ACC112 (cell line): ENCODE results near the gene GABARAPL2.
"Not testable (repeated sequence)": the region's sequence is repeated elsewhere in the genome, so short reads cannot be mapped to it uniquely, and the experiment has no call there.

ENCODE experiments used
- H2AFZ ChIP-seq: fragments of 200-600 bp; sonication (generic); one replicate; pipeline ENCODE4 v1.6.0; 2017; ENCODE audit warnings: antibody characterized with exemption, low read length; ENCODE audit not compliant: unreplicated experiment
- H3K27ac ChIP-seq: fragments of 200-600 bp; sonication (generic); 2 replicates; pipeline ENCODE4 v1.5.1; 2014; ENCODE audit warnings: low read depth, mild to moderate bottlenecking, antibody characterized with exemption, low read length, moderate library complexity
- H3K27me3 ChIP-seq: fragments of 200-600 bp; sonication (generic); 2 replicates; pipeline ENCODE4 v1.6.1; 2014; ENCODE audit warnings: mild to moderate bottlenecking, antibody characterized with exemption, low read length, moderate library complexity, mixed read lengths; ENCODE audit not compliant: insufficient read depth
- H3K36me3 ChIP-seq: fragments of 200-600 bp; sonication (generic); 2 replicates; pipeline ENCODE4 v1.6.1; 2016; ENCODE audit warnings: mild to moderate bottlenecking, antibody characterized with exemption, low read length, moderate library complexity, mixed read lengths; ENCODE audit not compliant: insufficient read depth
- H3K4me1 ChIP-seq: fragments of 200-600 bp; sonication (generic); one replicate; pipeline ENCODE4 v1.6.1; 2016; ENCODE audit warnings: low read length, mixed read lengths; ENCODE audit not compliant: insufficient read depth, unreplicated experiment, control insufficient read depth
- H3K4me3 ChIP-seq: fragments of 200-600 bp; sonication (generic); 2 replicates; pipeline ENCODE4 v1.5.1; 2014; ENCODE audit warnings: mild to moderate bottlenecking, low read depth, low read length
- H3K79me2 ChIP-seq: fragments of 200-600 bp; sonication (generic); one replicate; pipeline ENCODE4 v1.6.0; 2016; ENCODE audit warnings: low read length; ENCODE audit not compliant: control insufficient read depth, unreplicated experiment, insufficient read depth

The GABARAPL2 gene

GRCh38 chr16:75535211-75535843 is 30.9 kb upstream of the GABARAPL2 start:
- H2AFZ ChIP-seq = no peak overlapping the region

GRCh38 chr16:75535901-75536300 is 30.3 kb upstream of the GABARAPL2 start, which contains the start of gene CHST5:
Gene CHST5, minus strand, starts transcription at chr16:75536108. Its CDS starts 5,724 bp downstream, at chr16:75530384.
- H3K27me3 ChIP-seq = no peaks in the 10 kb centered on the region
- no peak within 1 kb of the TSS for H2AFZ ChIP-seq
- no peak within 1 kb of the TSS for H3K27ac ChIP-seq
- no peaks in the 10 kb centered on the region for H3K79me2 ChIP-seq
- no peaks in the 10 kb centered on the region for H3K36me3 ChIP-seq
- no peak within 1 kb of the TSS for H3K4me3 ChIP-seq
- no peaks in the 10 kb centered on the region for H3K4me1 ChIP-seq

More at GRCh38 chr16:75535211-75535843, 30.9 kb upstream of the GABARAPL2 start:
- H3K4me1 ChIP-seq = no peaks in the 10 kb centered on the region
- H3K79me2 ChIP-seq = no peaks in the 10 kb centered on the region
- no peak overlapping the region for H3K27ac ChIP-seq
- H3K4me3 ChIP-seq = no peak overlapping the region
- no peaks in the 10 kb centered on the region for H3K36me3 ChIP-seq
- H3K27me3 ChIP-seq = no peaks in the 10 kb centered on the region

DNA sequence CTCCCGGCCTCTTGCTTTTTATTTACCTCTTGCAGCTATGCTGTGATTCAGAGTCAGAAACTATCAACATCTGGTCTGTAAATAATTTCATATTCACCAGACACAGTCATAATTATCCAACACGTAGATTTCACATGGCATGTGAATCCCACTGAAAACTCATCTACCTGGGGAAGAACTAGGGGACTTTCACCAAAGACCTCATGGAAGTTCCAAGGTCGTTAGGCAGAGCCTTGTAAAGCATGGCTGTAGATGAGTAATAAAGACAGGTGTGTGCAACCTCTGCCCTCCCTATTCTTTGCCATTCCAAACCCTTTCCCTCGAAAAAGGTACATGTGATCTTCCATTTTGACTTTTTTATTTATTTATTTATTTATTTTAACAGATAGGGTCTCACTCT is 28.4 kb upstream of the GABARAPL2 start:
- no peaks in the 10 kb centered on the region for H3K36me3 ChIP-seq
- no peak overlapping the region for H3K4me3 ChIP-seq
- no peaks in the 10 kb centered on the region for H3K79me2 ChIP-seq
- no peak overlapping the region for H3K27ac ChIP-seq
- H3K4me1 ChIP-seq = no peaks in the 10 kb centered on the region
- H2AFZ ChIP-seq = no peak overlapping the region
- no peaks in the 10 kb centered on the region for H3K27me3 ChIP-seq

- H2AFZ ChIP-seq, H3K27ac ChIP-seq, H3K27me3 ChIP-seq, H3K79me2 ChIP-seq, H3K4me3 ChIP-seq, H3K36me3 ChIP-seq, H3K4me1 ChIP-seq: not testable (repeated sequence)
These were observed 27.2 kb upstream of the GABARAPL2 start for GRCh38 chr16:75538882-75539565.

DNA sequence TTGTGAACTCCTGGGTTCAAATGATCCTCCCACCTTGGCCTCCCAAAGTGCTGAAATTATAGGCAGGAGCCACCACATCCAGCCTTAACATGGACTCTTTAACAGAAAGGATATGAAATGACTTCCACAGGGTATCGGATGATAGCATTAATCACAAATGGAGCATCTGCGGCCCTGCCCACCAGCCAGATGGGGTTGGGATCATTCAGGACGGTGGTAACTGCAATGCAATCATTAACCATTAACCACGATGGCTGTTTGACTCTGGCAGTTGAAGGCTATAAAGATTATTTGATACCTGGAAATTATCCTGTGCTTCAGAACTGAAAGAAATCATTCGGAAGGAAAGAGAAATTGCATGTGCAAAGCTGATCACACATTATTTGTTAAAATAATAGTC is 24.9 kb upstream of the GABARAPL2 start:
- H3K79me2 ChIP-seq = no peaks in the 10 kb centered on the region
- H3K4me1 ChIP-seq = no peaks in the 10 kb centered on the region
- no peak overlapping the region for H3K27ac ChIP-seq
- no peak overlapping the region for H2AFZ ChIP-seq
- no peaks in the 10 kb centered on the region for H3K27me3 ChIP-seq
- no peaks in the 10 kb centered on the region for H3K36me3 ChIP-seq
- no peak overlapping the region for H3K4me3 ChIP-seq

GRCh38 chr16:75542462-75542861 is 23.7 kb upstream of the GABARAPL2 start:
- H3K4me1 ChIP-seq, H2AFZ ChIP-seq, H3K27ac ChIP-seq, H3K4me3 ChIP-seq, H3K79me2 ChIP-seq, H3K36me3 ChIP-seq, H3K27me3 ChIP-seq: not testable (repeated sequence)

- H3K27ac ChIP-seq, H3K4me3 ChIP-seq, H3K36me3 ChIP-seq, H2AFZ ChIP-seq, H3K79me2 ChIP-seq, H3K4me1 ChIP-seq, H3K27me3 ChIP-seq: not testable (repeated sequence)
These were observed 20.3 kb upstream of the GABARAPL2 start for GRCh38 chr16:75545879-75546278.

DNA sequence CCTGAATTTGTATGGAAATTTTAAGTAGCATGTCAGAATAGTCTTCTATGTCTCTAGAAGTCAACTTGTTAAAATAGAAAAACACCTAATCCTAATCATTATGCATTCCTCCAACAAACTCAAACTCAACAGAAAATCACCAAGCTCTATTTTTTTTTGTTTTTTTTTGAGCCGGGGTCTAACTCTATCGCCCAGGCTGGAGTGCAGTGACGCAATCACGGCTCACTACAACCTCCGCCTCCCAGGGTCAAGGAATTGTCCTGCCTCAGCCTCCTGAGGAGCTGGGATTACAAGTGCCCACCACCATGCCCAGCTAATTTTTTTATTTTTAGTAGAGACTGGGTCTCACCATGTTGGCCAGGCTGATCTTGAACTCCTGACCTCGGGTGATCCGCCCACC is 19.9 kb upstream of the GABARAPL2 start:
- Histone ChIP-seq H3K4me3 (no peak overlapping the region), H2AFZ (no peak overlapping the region), H3K79me2 (no peaks in the 10 kb centered on the region), H3K36me3 (no peaks in the 10 kb centered on the region), H3K27ac (no peak overlapping the region), H3K4me1 (no peaks in the 10 kb centered on the region), H3K27me3 (no peaks in the 10 kb centered on the region)

- not testable (repeated sequence) for H3K27me3 ChIP-seq, H3K27ac ChIP-seq, H3K4me3 ChIP-seq, H2AFZ ChIP-seq, H3K79me2 ChIP-seq, H3K4me1 ChIP-seq, H3K36me3 ChIP-seq
These were observed 17.7 kb upstream of the GABARAPL2 start for GRCh38 chr16:75548456-75548855.

DNA sequence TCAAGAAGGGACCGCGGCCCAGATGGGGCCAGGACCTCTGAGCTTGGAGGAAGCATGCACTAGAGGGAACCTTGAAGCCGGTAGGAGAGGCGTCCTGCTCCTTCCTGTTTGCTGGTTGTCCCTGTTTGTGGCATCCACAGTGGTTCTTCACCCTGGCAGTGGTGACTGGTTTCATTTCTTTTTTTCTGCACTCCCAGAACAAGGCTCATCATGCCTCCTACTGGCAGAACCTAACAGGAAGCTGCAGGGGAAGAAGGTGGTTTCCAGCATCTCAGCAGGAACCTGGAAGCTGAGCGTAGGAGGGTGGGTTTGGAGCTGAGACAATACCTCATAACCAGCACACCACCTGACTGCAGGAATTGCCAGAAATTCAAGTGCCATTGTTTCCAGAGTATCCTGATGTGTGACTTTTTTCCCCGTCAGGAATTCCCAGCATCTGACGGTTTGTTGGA is 15.9 kb upstream of the GABARAPL2 start:
- no peaks in the 10 kb centered on the region for H3K36me3 ChIP-seq
- no peak overlapping the region for H3K4me3 ChIP-seq
- H2AFZ ChIP-seq = no peak overlapping the region
- H3K27ac ChIP-seq = no peak overlapping the region
- H3K79me2 ChIP-seq = peaks cover 3% of the 10 kb centered on the region
- H3K27me3 ChIP-seq = no peaks in the 10 kb centered on the region
- no peaks in the 10 kb centered on the region for H3K4me1 ChIP-seq

GRCh38 chr16:75552951-75553350 is 13.2 kb upstream of the GABARAPL2 start:
- no peaks in the 10 kb centered on the region for H3K36me3 ChIP-seq
- no peaks in the 10 kb centered on the region for H3K27me3 ChIP-seq
- peaks cover 3% of the 10 kb centered on the region for H3K79me2 ChIP-seq
- H3K4me3 ChIP-seq = no peak overlapping the region
- H3K4me1 ChIP-seq = no peaks in the 10 kb centered on the region
- H3K27ac ChIP-seq = no peak overlapping the region
- no peak overlapping the region for H2AFZ ChIP-seq
